Ishikawa (cell line): ENCODE results near the gene WNT7A.

Source experiments
- CEBPB ChIP-seq: IDR thresholded peaks from 2 replicates; pipeline ENCODE4 v1.6.1; 2012
- CREB1 ChIP-seq: IDR thresholded peaks from 2 replicates; pipeline ENCODE4 v1.6.1; 2012; ENCODE audit warnings: low read depth
- EGR1 ChIP-seq: IDR thresholded peaks from 2 replicates; pipeline ENCODE4 v1.6.1; 2012
- EP300 ChIP-seq: IDR thresholded peaks from 2 replicates; pipeline ENCODE4 v1.6.1; 2012; ENCODE audit warnings: borderline replicate concordance
- NFIC ChIP-seq: IDR thresholded peaks from 2 replicates; pipeline ENCODE4 v1.6.1; 2012
- RAD21 ChIP-seq: IDR thresholded peaks from 2 replicates; pipeline ENCODE4 v1.6.1; 2012; ENCODE audit warnings: low read depth
- TAF1 ChIP-seq: IDR thresholded peaks from 2 replicates; pipeline ENCODE4 v1.6.1; 2012; ENCODE audit warnings: low read depth, mild to moderate bottlenecking
- TCF12 ChIP-seq: IDR thresholded peaks from 2 replicates; pipeline ENCODE4 v1.6.1; 2012; ENCODE audit warnings: low read depth
- YY1 ChIP-seq: IDR thresholded peaks from 2 replicates; pipeline ENCODE4 v1.6.1; 2012; ENCODE audit warnings: low read depth
- TF ChIP-seq, protein P1 (sequence below): IDR thresholded peaks from 2 replicates; pipeline ENCODE4 v1.6.1; 2012
- TF ChIP-seq, protein P2 (sequence below): IDR thresholded peaks from 2 replicates; pipeline ENCODE4 v1.6.1; 2012; ENCODE audit warnings: low read depth, mild to moderate bottlenecking
- TF ChIP-seq, protein P3 (sequence below): IDR thresholded peaks from 2 replicates; pipeline ENCODE4 v1.6.1; 2012

DNA sequence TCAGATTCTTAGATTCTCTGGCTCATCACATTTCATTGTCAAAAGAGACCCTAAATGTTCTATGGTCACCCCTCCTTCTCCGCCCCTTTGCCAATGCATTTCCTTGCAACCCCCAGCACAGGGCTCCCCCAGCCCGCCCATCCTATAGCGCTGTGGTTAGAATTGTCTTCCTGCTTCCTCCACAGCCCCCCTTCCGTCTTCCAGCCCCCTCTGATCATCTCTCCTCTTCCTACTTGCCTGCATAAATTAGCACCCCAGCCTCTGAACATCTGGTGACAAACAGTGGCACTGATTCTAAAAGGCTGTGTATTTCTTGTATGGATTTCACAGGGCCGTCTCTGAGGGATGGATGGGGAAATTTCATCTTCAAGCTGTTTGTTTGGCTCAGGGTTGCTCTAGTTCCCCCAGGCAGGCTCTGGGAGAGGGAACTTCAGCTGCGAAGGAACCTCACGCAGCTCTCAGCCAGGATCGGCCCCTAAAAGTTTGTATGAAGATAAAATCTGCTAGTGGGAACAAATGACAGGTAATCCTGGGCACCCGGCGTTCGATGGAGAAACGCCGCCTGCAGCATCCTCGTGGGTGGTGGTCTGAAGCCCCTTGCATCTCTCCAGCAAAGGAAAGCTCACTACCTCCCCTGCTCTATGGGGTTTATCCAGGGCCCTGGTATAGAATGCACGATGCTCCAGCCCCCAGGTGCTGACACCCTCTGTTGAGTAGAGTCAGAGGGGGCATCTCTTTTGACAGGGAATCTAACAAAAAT lies 83.0 kb downstream of the WNT7A start:
- TF ChIP-seq EGR1 (no peak), CEBPB (no peak), NFIC (no peak), CREB1 (no peak), EP300 (no peak), YY1 (no peak), TCF12 (no peak), RAD21 (no peak), TAF1 (no peak)
- TF ChIP-seq, protein P1, sequence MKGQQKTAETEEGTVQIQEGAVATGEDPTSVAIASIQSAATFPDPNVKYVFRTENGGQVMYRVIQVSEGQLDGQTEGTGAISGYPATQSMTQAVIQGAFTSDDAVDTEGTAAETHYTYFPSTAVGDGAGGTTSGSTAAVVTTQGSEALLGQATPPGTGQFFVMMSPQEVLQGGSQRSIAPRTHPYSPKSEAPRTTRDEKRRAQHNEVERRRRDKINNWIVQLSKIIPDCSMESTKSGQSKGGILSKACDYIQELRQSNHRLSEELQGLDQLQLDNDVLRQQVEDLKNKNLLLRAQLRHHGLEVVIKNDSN: no peak
- TF ChIP-seq, protein P2, sequence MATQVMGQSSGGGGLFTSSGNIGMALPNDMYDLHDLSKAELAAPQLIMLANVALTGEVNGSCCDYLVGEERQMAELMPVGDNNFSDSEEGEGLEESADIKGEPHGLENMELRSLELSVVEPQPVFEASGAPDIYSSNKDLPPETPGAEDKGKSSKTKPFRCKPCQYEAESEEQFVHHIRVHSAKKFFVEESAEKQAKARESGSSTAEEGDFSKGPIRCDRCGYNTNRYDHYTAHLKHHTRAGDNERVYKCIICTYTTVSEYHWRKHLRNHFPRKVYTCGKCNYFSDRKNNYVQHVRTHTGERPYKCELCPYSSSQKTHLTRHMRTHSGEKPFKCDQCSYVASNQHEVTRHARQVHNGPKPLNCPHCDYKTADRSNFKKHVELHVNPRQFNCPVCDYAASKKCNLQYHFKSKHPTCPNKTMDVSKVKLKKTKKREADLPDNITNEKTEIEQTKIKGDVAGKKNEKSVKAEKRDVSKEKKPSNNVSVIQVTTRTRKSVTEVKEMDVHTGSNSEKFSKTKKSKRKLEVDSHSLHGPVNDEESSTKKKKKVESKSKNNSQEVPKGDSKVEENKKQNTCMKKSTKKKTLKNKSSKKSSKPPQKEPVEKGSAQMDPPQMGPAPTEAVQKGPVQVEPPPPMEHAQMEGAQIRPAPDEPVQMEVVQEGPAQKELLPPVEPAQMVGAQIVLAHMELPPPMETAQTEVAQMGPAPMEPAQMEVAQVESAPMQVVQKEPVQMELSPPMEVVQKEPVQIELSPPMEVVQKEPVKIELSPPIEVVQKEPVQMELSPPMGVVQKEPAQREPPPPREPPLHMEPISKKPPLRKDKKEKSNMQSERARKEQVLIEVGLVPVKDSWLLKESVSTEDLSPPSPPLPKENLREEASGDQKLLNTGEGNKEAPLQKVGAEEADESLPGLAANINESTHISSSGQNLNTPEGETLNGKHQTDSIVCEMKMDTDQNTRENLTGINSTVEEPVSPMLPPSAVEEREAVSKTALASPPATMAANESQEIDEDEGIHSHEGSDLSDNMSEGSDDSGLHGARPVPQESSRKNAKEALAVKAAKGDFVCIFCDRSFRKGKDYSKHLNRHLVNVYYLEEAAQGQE: no peak
- TF ChIP-seq, protein P3, sequence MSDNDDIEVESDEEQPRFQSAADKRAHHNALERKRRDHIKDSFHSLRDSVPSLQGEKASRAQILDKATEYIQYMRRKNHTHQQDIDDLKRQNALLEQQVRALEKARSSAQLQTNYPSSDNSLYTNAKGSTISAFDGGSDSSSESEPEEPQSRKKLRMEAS: no peak
